Stimulated activated naive CD8-positive, alpha-beta T cell treated with anti-CD3 and anti-CD28 coated beads, Interleukin-15, Interleukin-2, amounts not matched to agents 100 U/mL and 50 U/mL, for 24 hours (primary cell): ENCODE results near the gene ENO3.

Experiments used
- ATAC-seq: fragments of 150-1000 bp; cut with Tn5 transposase; one replicate; pipeline ENCODE4 v1.10.0; 2021
- DNase-seq: peaks from one replicate; pipeline ENCODE4 v3.0.0; 2021

The ENO3 gene

GRCh38 chr17:4936436-4936835, 14.5 kb upstream of the ENO3 start:
- no peak for ATAC-seq
- no peak for DNase-seq

DNA sequence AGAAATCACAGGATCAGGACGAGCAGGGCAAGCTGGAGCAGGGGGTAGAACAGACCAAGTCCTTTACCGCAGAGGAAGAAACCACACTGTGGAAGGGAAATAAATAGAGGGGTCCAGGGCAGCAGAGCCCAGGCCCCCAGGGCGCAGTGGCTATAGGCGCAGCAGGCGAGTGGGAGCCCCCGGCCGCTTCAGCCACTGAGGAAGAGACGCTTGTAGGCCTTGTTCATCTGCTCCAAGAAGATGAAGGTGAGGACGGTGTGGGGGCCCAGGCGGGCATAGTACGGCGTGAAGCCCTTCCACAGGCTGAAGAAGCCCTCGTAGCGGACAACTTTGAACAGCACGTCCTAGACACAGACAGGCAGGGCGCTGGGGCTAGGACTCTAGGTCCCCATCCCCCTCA, 13.4 kb upstream of the ENO3 start:
- DNase-seq (no peak), ATAC-seq (no peak)

- ATAC-seq = no peak
- no peak for DNase-seq
These were observed 12.8 kb upstream of the ENO3 start for GRCh38 chr17:4938069-4938491.

DNA sequence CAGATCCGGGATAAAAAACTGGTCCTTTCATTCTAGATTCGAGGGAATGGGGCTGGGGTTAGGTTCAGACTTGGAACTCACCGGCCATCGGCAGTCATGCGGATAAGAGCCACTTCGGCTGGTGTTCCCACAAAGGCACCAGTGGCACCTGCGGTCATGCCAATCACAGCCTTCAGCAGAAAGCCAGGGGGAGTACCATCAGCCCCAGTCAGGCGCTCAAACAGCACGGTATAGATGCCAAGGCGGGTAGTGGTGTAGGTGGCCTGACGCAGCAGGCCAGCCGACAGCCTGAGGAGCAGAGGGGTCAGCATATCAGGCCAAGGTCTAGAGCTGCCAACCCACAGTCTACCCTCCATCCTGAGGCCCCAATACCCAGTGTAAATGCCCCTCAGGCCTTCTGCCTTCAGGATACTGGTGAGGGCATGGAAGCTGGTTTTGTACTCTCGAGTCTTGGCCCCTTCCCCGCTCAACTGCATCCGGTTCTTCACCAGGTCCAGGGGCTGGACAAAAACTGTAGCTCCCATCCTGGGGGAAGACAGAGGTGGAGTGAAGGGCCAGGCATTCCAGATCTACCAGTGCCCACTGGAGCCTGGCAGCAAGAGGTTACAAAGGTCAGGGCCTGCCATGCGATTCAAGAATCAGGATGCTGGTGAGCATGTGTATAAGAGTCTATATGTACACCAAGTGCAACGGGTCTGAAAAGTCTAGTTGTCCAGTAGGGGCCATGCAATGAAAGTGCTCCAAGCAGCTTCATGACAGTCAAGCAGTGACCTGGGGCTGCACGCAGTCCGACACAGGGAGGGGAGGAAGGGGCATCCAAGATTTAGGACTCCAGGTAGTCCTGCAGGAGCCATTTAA, 12.0 kb upstream of the ENO3 start:
- DNase-seq (no peak), ATAC-seq (no peak)

DNA sequence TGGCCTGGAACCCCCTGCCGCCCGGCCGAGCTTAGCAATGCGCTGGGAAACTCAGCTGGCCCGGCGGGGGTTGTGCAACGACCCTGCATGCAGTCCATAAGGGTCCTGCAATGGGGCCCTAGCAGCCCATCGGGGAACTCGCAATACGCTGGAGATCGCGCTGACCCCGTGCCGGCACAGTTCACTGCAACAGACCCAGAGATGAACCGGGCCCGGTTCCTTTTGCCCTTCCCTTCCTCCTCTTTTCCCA, 11.4 kb upstream of the ENO3 start:
- ATAC-seq (no peak), DNase-seq (no peak)

- peak; percentile 86 for ATAC-seq
- peak; percentile 94 for DNase-seq
These were observed 10.9 kb upstream of the ENO3 start, which contains the start of the genes RNF167 and SLC25A11 for GRCh38 chr17:4939796-4940554. Gene RNF167 (plus strand): TSS chr17:4940268. CDS start chr17:4940910, 642 bp downstream. Gene SLC25A11 (minus strand): TSS chr17:4940046. CDS start chr17:4939910, 136 bp downstream.

DNA sequence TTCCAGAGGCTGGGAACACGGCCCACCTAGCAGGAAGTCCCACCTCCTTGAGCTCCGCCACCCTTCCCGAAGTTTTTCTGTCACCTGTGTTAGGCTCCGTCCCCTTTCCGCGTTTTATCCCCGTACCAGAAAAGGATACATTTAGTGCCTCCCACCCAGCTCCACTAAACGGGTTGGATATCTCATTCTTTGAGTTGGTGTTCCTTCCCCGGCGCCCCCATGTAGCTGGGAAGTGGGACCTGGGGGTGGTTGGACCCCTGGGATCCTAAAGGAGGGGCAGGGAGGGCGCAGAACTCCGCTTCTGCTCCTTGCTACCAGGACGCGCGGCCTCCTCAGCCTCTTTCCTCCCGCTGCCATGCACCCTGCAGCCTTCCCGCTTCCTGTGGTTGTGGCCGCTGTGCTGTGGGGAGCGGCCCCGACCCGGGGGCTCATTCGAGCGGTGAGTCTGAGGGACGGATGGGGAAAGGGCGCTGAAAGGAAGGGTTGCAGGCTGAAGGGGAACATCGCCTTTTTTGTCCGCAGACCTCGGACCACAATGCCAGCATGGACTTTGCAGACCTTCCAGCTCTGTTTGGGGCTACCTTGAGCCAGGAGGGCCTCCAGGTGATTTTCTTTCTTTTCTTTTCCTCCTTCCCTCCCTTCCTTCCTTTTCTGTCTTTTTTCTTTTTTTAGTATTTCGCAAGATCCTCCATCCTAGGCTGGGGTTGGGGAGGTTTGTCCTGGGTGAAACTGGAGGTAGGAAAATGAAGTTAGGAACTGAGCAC, 10.2 kb upstream of the ENO3 start:
- DNase-seq = peak; percentile 68

DNA sequence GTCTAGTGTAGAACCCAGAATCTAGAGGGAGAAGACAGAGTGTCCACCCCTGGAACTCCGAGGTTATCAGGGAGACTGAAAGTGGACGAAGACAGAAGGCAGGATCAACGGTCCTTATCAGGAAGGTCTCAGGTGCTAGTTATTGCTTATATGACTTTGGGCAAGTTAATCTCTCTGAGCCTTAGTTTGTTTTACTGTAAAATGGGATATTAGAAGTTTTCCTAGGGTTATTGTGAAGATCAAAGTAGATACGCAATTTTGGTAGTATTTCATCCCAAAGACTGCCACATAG, 9.7 kb upstream of the ENO3 start:
- ATAC-seq (no peak), DNase-seq (no peak)

More for the DNA sequence above, 10.2 kb upstream of the ENO3 start:
- ATAC-seq = peak; percentile 2

DNA sequence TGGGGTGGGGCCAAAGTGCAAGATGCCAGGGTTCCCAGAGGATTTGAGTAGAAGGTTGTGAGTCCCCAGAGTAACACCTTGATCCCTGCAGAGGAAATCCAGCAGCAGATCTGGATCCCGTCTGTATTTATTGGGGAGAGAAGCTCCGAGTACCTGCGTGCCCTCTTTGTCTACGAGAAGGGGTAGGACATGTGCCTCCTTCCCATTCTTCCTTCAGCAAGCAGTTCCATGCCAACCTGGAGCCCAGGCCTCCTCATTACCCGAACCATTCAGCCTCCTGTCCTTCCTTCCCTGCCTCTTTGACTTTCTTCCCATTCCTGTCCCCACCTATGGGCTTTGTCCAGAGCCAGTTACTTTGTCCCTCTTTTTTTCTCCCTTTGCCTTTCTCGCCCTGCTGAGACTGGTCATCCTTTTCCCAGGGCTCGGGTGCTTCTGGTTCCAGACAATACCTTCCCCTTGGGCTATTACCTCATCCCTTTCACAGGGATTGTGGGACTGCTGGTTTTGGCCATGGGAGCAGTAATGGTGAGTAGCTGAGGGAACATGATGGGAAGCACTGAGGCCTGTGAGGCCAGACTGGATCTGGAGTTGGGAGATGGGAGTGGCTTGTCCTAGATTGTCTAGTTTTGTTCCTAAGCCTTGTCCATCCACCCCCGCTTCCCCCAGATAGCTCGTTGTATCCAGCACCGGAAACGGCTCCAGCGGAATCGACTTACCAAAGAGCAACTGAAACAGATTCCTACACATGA, 8.0 kb upstream of the ENO3 start:
- DNase-seq (no peak), ATAC-seq (no peak)

- peak; percentile 61 for DNase-seq
- ATAC-seq = peak; percentile 8
These were observed 6.8 kb upstream of the ENO3 start for GRCh38 chr17:4944163-4944553.

DNA sequence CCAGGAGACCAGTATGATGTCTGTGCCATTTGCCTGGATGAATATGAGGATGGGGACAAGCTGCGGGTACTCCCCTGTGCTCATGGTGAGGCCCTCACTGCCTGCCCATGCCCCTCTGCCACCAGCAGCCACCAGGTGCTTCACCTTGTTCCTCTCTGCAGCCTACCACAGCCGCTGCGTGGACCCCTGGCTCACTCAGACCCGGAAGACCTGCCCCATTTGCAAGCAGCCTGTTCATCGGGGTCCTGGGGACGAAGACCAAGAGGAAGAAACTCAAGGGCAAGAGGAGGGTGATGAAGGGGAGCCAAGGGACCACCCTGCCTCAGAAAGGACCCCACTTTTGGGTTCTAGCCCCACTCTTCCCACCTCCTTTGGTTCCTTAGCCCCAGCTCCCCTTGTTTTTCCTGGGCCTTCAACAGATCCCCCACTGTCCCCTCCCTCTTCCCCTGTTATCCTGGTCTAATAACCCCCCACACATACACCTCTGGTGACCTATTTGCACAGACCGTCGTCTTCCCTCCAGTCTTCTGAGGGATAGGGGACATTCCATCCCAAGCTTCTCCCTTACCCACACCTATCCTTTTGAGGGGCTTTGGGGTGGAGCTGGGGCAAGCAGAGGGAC, 6.3 kb upstream of the ENO3 start:
- no peak for ATAC-seq
- peak; percentile 51 for DNase-seq

DNA sequence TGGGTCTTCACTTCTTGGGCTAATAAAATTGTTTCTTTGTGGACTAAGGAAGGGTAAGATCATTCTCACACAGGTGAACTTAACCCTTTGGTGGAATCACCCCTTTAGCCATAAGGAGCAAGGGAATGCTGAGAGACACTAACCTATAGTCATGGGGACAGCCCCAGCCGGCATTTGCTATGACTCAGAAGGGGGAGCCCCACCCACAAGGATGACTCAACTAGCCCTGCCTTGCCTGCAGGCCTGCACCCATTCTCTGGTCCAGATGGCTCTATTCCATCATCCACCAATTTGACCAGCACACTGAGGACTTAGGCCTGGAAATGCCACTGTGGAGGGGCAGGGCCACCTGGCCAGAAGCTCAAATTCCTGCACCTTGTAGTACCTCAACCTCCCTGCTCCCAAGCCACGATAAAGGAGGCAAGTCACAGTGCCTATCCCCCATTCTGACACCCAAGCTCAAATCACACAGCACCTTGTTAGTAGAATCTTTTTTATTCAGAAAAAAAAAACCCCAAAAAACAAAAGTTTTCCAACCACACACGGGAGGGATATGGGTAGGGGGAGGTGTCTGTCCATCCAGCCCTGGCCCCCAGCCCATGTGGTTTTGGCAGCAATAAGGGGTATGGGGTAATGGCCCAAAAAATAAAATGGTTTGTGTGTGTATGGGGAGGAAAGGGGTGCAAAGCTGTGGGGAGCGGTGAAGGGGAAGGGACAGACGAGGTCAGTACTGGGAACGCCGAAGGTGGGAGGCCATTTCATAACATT, 5.6 kb upstream of the ENO3 start:
- DNase-seq (peak; percentile 90), ATAC-seq (peak; percentile 49)

DNA sequence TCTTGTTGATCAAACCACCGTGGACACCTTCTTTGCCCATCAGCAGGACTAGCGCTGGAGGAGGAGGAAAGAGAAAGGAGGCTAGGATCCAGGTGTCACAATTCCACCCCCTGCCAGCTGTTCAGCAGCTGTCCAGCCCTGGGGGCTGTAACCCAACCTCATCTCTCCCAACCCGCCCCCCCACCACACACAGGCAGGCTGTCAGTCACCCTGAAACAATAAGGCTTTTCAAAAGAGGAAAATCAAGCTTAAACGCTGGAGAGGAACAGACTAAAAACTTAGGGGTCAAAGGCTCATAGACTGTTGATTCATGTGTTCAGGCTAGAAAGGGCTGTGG, 5.0 kb upstream of the ENO3 start:
- DNase-seq = no peak
- ATAC-seq = no peak

DNA sequence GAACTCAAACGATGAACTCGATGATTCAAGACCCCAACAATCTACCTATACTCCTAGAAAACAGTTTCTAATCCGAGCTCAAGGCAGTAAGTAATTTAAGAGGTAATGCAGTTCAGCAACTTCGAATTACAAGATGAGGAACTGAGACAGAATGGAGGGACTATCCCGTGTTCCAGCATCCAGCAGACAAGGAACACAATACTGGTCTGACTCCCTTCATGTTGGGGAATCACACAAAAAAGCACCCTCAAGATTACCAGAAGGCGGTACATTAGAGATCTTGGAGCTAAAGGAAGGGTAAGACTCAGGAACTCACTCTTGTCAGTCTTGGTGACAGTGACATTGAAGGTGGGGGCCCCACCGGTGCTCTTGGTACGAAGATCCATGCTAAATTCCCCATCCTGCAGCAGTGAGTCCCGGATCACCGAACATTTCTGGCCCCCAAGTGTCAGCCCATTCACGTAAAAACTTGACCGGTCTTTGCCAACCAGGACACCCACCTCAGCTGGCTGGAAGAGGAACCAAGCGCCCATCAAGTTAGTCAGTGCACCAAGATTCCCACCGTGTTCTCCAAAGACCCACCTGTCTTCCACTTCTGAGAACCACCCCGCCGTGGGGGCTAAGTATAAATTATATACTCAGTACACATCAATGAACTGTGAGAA, 4.5 kb upstream of the ENO3 start:
- DNase-seq (no peak), ATAC-seq (no peak)

GRCh38 chr17:4947010-4947410, 3.9 kb upstream of the ENO3 start:
- DNase-seq (no peak), ATAC-seq (no peak)

DNA sequence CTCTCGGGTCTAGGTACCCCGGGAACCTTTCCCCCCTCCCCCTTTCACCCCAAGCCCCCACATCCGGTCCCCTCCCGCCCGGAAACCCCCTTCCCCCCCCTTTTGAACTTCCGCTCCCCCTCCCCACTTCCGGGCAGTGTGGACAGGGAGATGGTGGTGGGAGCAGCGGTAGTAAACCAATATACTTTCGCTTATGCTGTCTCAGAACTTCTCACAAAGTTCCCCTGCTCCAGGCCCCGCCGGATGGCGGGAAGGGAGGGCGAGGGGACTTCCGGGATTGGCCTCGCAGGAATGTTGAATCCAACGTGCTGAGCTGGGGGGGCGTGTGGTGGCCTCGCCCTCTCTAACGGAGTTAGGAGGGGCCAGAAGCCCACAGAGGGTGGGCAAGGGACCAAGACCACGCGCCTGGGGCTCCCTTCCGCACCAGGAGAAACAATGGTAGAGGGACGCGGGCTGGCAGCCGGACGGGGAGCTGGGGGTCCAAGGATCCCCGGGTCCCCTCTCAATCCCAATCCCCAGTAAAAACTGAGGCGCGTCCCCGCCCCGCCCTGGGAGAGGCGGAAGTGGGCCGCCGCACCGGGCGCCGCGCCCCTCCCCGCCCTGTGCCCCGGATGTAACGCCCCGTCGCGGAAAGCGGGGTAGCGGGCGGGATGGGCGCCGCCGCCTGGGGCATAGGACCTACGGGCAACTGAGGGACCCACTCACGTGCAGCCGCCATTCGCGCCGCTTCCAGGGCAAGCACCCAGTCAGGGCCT, 3.3 kb upstream of the ENO3 start:
- peak; percentile 79 for DNase-seq
- ATAC-seq = peak; percentile 10

DNA sequence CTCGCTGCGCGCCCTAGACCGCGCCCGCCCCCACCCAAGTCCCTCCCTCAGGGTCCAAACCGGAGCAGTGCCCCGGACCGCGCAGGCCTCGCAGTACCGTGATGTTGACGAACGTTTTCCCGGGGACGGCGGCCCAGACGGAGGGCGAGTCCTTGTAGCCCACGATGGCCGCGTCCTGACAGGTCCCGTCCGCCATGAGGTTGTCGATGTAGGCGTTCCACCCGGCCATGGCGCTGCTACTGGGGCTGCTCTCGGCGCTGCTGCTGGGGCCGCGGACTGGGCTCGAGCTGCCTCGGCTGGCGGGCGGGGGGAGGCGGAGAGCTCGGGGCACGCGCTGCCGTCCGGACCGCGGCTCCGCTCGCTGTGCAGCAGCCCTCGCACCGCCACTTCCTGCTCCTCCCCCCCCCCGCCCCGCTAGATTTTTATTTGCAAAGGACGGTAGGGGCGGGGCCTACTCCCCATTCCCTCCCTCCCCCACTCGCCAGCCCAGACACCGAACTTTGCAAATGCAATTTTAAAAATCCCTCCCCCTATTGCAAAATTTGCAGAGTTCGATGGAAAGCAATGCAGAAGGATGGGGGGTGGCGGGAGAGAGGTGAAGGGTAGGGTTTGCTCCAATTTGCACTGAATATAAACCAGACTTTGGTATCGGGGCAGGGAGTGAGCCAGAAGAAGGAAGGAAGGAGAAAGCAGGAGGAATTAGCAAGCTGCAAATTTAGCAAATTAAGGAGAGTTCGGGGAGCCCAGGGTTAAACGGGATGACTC, 2.6 kb upstream of the ENO3 start, which contains the start of gene PFN1:
TSS of gene PFN1 (minus strand) at position 365 of the 765 bp plus-strand sequence. CDS start at position 229, 136 bp downstream.
- ATAC-seq = peak; percentile 19
- peak; percentile 94 for DNase-seq

DNA sequence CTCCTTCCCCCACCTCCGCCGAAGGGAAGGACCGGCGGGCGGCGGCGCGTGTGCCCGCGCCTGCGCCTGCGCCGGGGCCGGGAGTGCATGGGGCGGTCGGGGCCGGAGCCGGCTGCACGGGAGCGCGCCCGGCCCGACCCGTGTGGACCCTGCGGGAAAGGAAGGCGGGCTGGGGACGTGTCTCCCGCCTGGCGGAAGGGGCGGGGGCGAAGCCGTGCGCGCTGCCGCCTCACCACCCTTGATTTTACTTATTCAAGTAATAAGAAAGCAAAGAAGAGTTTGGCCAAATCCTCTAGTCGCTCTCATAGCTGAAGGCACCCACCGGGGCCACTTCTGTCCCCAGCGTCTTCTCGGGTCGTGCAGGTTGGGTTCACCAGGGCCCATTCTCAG, 2.0 kb upstream of the ENO3 start:
- DNase-seq = peak; percentile 85
- ATAC-seq = peak; percentile 55
